GM12891 (cell line): ENCODE results near the gene ABCA13.

ENCODE experiments used
- POLR2A ChIP-seq: IDR thresholded peaks from 2 replicates; pipeline ENCODE4 v1.6.1; 2011; ENCODE audit warnings: low read depth, low read length, control low read depth
- POLR2AphosphoS5 ChIP-seq: IDR thresholded peaks from 2 replicates; pipeline ENCODE4 v1.6.1; 2011; ENCODE audit warnings: low read depth, low read length, control low read depth
- SPI1 ChIP-seq: IDR thresholded peaks from 2 replicates; pipeline ENCODE4 v1.6.1; 2011; ENCODE audit warnings: low read depth, low read length, control low read depth

- no peak for TF ChIP-seq POLR2AphosphoS5
- no peak for TF ChIP-seq POLR2A
- TF ChIP-seq SPI1, result no peak
Observed at GRCh38 chr7:48192996-48193395, 21.7 kb downstream of the ABCA13 start.
